HG03378 (cell line): ENCODE results near the gene CHCHD3.
A peak's percentile ranks its signal among the peaks of the same experiment; 100 is the strongest.

Source experiments
- ATAC-seq: cut with Tn5 transposase; IDR thresholded peaks from one replicate; pipeline ENCODE4 v1.9.1; 2021; ENCODE audit warnings: mild to moderate bottlenecking, moderate library complexity; ENCODE audit not compliant: unreplicated experiment

CHCHD3 gene

DNA sequence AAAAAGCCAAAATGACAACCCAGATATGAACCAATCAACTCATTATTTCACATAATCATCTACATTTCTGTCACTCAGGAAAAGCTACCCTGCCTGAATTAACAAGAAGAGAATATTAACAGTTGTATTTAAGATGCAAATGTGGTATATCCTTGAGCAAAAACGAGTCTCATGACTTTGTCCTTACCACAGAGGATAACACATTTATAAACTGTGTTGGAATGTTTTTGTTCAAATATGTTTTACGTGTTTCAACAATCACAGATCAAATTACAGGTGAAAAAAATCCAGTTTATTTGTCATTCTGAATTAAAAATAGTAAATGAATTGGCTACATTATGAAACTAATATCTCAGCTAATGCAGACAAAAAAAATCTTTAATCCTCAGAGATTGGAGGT, 34.6 kb downstream of the CHCHD3 start:
- no peak for ATAC-seq

DNA sequence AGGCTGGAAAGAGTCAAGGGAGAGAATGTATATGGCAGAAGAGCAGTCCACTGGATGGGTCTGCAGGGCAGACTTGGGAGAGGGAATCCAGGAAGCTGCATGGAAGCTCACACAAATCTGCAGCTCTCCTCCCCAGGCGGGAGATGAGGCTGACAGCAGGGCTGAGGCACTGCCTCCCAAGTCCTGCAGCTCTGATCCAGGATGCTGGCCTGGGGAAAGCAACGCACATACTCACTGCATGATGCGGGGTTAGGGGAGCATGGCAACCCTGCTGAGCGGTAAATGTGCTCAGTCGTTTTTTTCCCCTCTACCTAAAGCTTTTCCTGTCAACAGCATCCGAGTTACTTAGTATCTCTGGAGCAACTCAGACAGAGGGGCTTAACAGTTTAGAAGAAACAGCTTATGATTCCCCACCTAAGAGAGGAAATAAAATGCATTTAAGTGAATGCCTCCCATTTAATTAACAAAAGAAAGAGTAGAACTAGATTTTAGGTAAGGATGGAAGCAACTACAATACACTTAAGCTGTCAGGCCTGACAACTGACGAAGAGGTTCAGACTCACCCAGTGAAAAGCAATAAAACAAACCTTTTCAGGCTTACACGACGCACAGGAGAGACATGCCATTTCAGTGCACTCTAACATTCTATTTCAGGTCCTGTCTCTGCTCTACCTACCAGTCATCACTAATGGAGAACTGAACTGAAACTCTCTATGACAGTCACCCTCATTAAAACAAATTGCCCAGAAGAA, 37.0 kb downstream of the CHCHD3 start:
- ATAC-seq: no peak

DNA sequence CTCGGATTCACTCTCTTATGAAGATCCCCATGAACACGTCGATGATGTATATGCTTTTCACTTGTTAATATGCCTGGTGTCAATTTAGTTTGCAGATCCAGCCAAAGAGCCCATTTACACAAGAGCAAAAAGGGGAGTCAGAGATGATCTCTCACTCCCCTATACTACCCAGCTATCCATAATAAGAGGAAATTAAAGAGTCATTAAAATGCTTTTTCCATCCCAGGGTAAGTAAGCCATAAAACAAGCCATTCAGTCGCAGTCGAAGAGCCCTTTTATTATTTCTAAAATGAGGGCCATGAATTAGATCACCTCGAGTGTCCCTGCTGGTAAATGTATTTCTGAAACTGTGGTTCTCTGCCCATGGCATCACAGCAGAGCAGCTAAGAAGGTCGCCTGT, 41.2 kb downstream of the CHCHD3 start:
- no peak for ATAC-seq

DNA sequence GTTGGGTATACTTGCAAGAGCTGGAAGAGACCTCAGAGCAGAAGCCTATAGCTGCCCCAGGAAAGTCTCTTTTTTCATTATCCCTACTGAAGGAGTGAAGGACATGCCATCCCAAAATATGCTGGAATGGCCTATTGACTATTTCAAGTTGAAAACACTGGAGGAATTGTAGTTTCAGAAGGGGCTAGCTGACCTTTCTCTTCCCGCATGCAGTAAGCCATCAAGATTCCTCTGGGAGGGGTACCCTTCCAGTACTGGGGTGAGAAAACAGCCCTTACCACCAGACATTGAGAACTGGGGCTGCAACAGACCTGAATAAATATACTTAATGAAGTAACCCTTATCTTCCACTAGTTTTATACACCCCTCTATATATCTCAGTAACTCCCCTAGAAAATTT, 41.7 kb downstream of the CHCHD3 start:
- ATAC-seq: no peak

DNA sequence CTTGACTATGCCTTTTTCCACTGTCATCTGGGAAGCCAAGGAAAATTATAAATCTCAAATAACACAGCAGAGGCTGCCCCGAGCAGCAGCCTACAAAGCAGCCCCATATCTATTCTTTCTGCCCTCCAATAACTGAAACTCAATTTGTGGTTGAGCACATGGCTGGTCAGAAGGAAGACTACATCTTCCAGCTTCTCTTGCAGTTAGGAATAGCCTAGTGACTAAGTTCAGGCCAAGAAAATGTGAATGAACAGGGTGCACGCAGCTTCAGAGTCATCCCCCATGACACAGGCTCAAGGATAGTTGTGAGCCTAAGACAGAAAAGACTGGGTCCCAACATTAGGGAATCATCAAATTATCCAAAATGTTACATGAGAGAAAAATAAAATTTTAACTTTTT, 42.3 kb downstream of the CHCHD3 start:
- ATAC-seq: no peak

DNA sequence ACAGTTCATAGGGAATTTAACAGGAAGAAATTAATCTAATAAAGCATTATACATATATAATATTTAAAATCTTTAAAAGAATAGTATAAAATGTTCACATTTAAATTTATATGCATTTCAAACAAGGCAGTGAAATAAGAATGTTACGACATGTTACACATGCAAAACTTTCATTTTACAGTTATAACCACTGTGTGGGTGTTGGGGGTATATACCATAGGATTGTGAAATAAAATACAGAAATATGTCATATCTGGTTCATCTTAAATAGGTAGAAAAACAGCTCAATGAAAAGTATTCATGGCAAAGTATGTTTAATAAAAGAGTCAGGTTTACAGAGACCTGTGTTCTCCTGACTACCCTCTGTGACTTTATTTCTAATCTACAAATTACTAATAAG, 45.6 kb downstream of the CHCHD3 start:
- no peak for ATAC-seq

DNA sequence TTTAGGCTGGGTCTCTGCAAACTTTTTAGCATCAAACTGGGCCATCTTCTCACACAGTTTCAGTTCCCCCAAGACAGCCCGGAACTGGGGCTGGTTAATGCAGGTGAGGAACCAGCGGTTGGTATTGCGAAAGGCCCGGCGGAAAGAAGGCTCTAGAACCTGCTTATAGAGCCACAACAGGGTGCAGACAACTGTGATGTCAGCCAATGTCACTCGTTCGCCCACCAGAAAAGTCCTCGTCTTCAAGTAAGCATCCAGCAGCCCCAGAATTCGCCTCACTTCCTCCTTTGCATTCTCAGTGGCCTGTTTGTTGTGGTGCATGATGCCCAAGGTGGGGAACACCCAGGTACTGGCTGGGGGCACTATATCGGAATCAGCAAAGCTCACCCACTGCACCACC, 46.6 kb downstream of the CHCHD3 start:
- peak; percentile 58 for ATAC-seq

DNA sequence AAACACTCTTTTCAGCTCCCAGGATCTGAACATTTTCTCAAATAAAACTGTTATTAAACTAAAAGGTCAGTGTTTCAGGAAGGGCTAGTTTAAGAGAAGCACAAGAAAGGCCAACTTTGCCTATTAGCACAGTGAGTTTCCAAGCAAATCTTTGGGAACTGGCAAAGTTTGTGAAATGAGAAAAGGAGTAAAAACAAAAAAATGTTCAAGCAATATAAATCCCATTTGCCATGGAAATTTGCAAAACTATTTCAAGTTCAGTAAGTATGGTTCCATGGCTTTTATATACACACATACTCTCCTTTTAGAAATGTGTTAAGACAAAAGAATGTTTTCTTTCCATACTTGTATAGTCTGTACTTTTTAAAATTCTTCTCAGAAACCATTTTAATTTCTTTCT, 51.5 kb downstream of the CHCHD3 start:
- no peak for ATAC-seq

DNA sequence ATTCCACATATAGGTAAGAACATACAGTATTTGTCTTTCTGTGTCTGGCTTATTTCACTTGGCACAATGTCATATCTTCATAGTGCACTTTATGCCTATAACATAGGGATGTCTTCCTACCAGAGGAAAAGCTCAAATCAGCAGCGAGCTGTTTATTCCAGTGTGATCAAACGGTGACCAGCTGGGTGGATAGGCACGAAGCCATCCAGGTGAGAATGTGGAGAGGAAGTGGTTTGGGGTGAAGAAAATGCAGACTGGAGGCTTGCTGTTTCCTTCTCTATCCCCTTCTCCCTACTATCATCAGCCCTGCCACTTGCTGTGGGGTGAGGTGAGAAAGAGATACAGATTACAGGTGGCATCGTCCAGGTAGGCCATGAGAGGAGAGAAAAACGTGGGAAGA, 52.4 kb downstream of the CHCHD3 start:
- ATAC-seq: no peak

DNA sequence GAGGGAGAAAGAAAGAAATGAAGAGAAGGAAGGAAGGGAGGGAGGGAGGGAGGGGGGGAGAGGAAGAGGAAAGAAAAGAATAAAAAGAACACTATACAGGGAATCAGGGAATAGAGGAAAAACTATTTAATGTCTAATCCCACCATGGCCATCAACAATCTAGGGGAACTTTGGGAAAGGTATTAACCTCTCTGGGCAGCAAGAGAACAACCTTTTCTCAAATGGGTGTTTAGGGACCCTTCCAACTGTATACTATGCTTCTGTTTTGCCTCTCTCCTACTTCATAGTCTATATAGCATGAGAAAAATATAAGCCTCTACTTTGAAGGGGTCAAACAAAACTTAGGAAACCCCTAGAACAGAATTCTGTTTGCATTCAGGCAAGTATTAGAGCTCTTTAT, 54.5 kb downstream of the CHCHD3 start:
- ATAC-seq: no peak

DNA sequence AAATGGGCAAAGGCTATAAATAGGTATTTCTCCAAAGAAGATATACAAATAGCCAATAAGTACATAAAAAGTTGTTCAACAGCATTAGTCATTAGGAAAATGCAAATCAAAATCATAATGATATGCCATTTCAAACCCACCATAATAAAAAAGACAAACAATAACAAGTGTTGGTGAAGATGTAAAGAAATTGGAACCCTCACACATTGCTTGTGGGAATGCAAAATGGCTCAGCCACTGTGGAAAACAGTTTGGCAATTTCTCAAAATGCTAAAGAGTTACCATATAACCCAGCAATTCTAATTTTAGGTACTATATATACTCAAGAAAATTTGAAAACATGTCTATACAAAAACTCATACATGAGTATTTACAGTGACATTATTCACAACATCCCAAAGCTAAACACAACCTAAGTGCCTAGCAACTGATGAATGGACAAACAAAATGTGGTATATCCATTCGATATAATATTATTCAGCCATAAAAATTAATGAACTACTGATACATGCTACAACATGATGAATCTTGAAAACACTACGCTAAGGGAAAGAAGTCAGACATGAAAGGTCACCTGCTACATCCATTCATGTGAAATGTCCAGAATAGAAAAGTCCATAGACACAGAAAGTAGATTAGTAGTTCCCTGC, 55.6 kb downstream of the CHCHD3 start:
- ATAC-seq: no peak

DNA sequence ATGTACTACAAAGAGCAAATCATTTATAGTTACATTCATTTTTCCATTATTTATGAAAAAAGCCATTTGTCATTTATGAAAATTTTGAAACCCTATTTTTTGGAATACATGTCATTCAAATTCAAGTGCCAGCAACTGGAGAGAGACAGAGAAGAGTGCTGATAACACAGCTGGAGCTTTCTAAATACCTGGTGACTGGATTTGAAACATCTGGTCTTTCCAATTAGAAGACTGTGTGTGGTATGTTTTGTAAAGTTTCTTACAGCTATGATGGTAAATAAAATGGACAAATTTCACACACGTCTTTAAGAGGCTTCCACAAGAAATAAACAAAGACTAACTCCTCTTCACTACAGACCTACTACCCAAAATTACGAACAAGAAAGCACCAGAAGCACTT, 56.8 kb downstream of the CHCHD3 start:
- ATAC-seq: no peak

DNA sequence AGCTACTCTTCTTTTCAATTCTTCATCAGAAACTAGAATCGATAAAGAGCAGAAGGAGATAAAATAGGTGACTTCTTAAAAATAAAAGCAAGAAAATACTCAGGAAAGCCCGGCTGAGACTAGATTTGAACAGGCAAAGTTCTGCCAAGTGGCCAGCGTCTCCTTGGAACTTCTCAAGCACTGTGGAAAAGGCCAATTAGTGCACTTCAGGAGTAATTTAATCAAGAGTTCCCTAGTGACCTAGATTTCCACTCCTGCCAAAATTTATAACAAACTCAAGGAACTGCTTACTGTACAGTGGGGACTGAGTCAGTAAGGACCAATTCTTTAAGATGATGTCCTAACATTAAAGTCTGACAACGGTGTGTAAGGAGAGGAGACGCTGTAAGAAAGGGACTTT, 57.3 kb downstream of the CHCHD3 start:
- ATAC-seq: no peak

DNA sequence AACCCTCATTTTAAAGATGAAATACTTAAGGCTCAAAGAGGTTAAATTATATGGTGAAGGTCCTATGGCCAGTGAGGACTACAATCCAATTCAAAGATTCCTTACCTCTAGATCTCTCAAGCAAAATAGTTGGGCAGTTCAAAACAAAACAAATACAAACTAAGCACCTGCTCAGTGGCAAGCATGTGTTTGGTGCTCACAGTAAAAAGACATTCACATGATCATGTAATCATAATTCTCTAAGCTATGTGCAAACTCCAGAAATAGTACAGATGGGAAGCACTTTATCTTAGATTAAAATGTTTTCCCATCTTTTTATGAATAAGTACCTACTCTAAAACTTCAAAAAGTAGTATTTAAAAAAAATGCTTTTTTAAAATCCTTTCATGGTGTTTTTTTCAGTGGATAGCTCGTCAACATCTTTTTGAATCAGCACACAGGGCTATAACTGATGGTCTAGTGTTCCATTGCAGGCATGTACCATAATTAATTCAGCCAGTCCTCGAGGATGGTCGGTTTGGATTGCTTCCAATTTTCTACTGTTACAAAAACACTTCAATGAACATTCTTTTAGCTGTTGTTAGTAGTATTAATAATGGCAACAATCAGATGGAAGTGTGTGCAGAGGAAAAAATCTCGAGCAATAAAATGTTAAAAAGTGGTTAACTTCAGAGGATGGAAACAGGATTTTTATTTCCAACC, 58.4 kb downstream of the CHCHD3 start:
- ATAC-seq: no peak

DNA sequence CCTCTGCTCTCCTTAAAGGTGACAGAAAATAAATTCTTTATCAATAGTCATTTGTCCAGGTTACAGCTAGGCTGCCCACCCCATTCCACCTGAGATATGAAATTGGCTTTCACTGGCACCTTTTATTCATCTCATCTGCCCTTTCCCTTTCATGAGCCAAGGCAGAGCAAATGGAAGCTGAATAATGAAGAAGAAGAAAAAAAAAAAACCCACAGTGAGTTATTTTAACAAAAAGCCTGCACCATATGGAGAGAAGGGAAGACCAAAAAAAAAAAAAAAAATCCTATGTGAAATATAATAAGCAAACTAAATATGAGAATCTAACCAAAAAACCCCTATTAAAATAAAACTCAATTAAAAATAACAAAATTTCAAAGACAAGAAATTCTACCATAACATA, 59.2 kb downstream of the CHCHD3 start:
- ATAC-seq: no peak

DNA sequence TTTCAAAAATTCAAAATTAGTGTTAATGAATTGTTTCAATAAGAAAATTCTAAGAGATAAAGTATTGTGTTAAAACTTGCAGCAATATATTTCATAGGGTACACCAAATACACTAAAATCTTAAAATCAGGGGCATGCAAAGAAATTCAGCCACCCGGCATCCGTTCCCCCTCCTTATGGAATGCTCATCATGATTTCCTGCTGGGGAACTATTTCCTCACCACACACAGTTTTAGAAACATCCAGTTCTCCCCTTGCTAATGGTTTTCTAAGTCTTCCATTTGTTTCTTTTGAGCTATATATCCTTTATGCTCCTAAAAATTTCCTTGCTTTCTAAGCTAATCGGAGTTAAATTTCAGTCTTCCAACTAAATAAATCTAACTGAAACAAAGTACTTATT, 60.7 kb downstream of the CHCHD3 start:
- no peak for ATAC-seq

DNA sequence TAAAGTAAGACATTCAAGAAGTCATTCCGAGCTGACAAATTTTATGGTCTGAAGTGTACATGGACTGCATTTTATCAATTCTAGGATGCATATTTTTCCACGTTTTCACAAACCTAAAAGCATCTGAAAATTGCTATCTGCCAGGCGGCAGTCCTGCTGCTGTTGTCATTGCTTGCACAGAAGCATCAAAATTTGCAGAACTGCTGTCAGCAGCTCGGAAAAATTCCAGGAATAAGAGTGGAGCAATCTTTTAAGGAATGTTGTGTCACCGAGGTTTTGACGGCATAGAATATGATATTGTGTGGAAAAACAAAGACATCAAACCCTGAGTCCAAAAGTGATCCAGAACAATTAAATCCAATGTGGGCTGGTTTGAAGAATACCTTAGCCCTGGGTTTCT, 61.4 kb downstream of the CHCHD3 start:
- ATAC-seq: no peak

DNA sequence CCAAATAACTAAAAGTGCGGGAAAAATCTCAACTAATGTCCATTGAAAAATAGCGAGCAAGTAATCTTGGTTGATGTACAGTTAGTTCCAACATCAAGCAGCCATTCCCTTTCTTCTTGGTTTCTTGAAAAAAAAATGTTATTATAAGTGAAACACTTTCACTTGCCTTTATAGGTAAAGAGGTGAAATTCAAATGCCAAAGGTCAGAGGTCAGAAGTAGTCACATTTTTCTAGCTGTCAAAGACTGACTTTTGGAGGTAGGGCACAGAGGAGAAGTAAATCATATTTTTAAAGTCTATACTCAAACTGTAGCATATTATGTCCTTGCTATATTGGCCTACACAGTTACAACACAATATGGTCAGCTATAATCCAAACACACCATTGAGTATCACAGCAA, 62.3 kb downstream of the CHCHD3 start:
- no peak for ATAC-seq

DNA sequence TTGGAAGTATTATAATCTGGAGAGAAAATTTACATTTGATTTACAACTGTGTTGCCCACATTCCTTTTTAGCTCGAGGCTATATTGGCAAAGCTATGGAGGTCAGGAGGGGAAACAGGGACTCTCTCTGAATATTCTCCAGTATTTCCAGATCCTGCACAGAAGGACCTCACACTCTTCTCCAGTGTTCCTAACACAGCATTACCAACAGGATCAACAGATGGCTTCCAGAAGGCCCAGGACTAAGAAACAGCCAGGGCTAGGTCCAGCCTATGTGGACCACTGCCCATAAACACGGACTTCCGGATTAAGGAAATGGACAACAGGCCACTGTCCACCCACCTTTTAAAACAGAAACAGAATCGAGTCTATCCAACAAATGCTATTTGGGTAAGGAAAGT, 65.3 kb downstream of the CHCHD3 start:
- no peak for ATAC-seq

DNA sequence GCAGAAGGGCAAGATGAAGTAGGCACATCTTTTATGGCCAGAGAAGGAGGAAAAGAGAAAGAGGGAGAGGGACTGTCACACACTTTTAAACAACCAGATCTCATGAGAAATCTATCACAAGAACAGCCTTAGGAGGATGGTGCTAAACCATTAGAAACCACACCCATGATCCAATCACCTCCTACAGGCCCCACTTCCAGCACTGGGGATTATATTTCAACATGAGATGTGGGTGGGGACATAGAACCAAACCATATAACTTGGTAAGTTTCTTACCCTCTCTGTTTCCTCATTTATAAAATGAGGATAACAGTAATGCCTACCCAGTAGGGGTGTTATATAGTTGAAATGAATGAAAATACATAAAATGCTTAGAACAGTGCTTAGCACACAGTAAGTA, 66.0 kb downstream of the CHCHD3 start:
- no peak for ATAC-seq

DNA sequence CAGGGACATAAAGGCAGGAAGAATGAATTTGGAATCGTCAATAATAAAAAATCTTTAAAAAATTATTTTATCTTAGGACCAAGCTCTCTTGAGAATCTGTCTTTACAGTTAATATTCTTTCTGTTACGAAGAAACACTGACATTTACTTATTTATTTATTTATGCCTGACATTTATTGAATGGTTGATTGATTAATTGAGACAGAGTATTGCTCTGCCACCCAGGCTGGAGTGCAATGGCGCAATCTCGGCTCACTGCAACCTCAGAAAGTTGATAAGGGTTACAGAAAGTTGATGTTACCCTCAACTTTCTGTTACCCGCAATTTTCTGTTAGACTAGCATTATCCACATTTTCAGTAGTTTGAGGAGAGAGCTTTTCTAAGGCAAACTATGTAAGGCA, 70.1 kb downstream of the CHCHD3 start:
- no peak for ATAC-seq
